Upper lobe of left lung (tissue), 6 donors: ENCODE data around the gene MINPP1. TPM values are rescaled to one million over a fixed set of nuclear protein-coding genes. Genes with fewer than 3 reads are reported as not detected.
"Not testable (repeated sequence)": the region's sequence is repeated elsewhere in the genome, so short reads cannot be mapped to it uniquely, and the experiment has no call there.

ENCODE experiments used
- ATAC-seq, 2 donors: fragments of 200-7000 bp; cut with Tn5 transposase; one replicate each; pipeline ENCODE4 v1.9.1; 2022; ENCODE audit warnings: mild to moderate bottlenecking in 2 of 2, moderate library complexity in 2 of 2; ENCODE audit not compliant: low FRiP score in 2 of 2
- DNase-seq, 2 donors: peaks; one replicate each; pipeline ENCODE4 v3.0.0-alpha.2; 2019 to 2020
- H3K27ac ChIP-seq, 4 donors: fragments of 200-600 bp; sonication (generic); one replicate each; pipeline ENCODE4 v1.5.1; 2016 to 2019
- H3K27me3 ChIP-seq, 4 donors: fragments of 200-600 bp; sonication (generic); one replicate each; pipeline ENCODE4 v1.5.1; 2017 to 2019
- H3K36me3 ChIP-seq, 4 donors: fragments of 200-600 bp; sonication (generic); one replicate each; pipeline ENCODE4 v1.5.1; 2016 to 2019
- H3K4me1 ChIP-seq, 4 donors: fragments of 200-600 bp; sonication (generic); one replicate each; pipeline ENCODE4 v1.5.1; 2018 to 2019
- H3K4me3 ChIP-seq, 4 donors: fragments of 200-600 bp; sonication (generic); one replicate each; pipeline ENCODE4 v1.5.1; 2017 to 2019; ENCODE audit warnings: mild to moderate bottlenecking in 2 of 4, moderate library complexity in 1 of 4
- H3K9me3 ChIP-seq, 4 donors: fragments of 200-600 bp; sonication (generic); one replicate each; pipeline ENCODE4 v1.5.1; 2018 to 2019
- CTCF ChIP-seq, 6 experiments: fragments of 450-650 bp in 4 of 6; fragments of 200-600 bp in 2 of 6; sonication (generic) in 2 of 6; IDR thresholded peaks; one replicate each; pipeline ENCODE4 v1.5.1; 2016 to 2019; ENCODE audit warnings: antibody characterized with exemption in 6 of 6
- EP300 ChIP-seq, 4 donors: sonication (generic); formaldehyde crosslinking; IDR thresholded peaks; one replicate each; pipeline ENCODE4 v1.5.1; 2017; ENCODE audit warnings: antibody characterized with exemption in 4 of 4, control low read depth in 2 of 4
- POLR2A ChIP-seq, 4 donors: fragments of 450-650 bp; IDR thresholded peaks; one replicate each; pipeline ENCODE4 v1.5.1; 2016 to 2017; ENCODE audit warnings: antibody characterized with exemption in 4 of 4, mild to moderate bottlenecking in 2 of 4
- POLR2AphosphoS5 ChIP-seq, 2 donors: sonication (generic); formaldehyde crosslinking; IDR thresholded peaks; one replicate each; pipeline ENCODE4 v1.5.1; 2017; ENCODE audit warnings: antibody characterized with exemption in 2 of 2
- whole genome bisulfite sequencing, 2 donors: methylation state at CpG; one replicate each; pipeline ENCODE4 v1.1.5; 2017 to 2018; 5-methylcytosine and 5-hydroxymethylcytosine counted together
- total RNA-seq, 6 donors: library from RNA; depleted of rRNA in 4 of 6; stranded (reverse); fragments of >200 nt in 4 of 6; gene quantifications; one replicate each; pipeline versions ENCODE4 v1.1.0 to v1.2.1, GENCODE V29; 2016 to 2021
- donor health status: DM: no; HTN: no; CAD: no; lungs with moderate emphysema.
- donor health status: DM: no; HTN: yes; CAD: no; lungs with severe emphysema.

Gene MINPP1
- total RNA-seq, 6 donors from 2014 or later, result 8.0 to 22.2 (median 15.4) TPM

- no peak for DNase-seq
- no peak overlapping the region for H3K27ac ChIP-seq
- no peaks in the 10 kb centered on the region for H3K27me3 ChIP-seq
- no peaks in the 10 kb centered on the region for H3K36me3 ChIP-seq
- H3K4me3 ChIP-seq, result no peak overlapping the region
- peaks cover 0 to 8% (median 4%) of the 10 kb centered on the region in 4 donors for H3K4me1 ChIP-seq
- ATAC-seq, result no peak
- 42% methylated on average over 3 of the region's 3 CpGs for WGBS, 2 donors
- H3K9me3 ChIP-seq, result no peaks in the 10 kb centered on the region
- no peak for TF ChIP-seq POLR2A (IDR thresholded peaks at IDR 0.05)
- no peak for TF ChIP-seq CTCF (IDR thresholded peaks at IDR 0.05)
- no peak for TF ChIP-seq POLR2AphosphoS5 (IDR thresholded peaks at IDR 0.05)
- no peak for TF ChIP-seq EP300 (IDR thresholded peaks at IDR 0.05)
Observed at GRCh38 chr10:87589645-87590051, 85.0 kb downstream of the MINPP1 start.

- H3K9me3 ChIP-seq, result no peaks in the 10 kb centered on the region
- no peaks in the 10 kb centered on the region for H3K27me3 ChIP-seq
- no peaks in the 10 kb centered on the region for H3K36me3 ChIP-seq
- ATAC-seq (no peak), DNase-seq (no peak)
- H3K27ac ChIP-seq, result no peak overlapping the region
- TF ChIP-seq POLR2AphosphoS5 (IDR thresholded peaks at IDR 0.05), result no peak
- H3K4me1 ChIP-seq, result peaks cover 5 to 17% (median 8%) of the 10 kb centered on the region in 4 donors
- no peak overlapping the region for H3K4me3 ChIP-seq
- 97 to 100% methylated on average over 2 of the region's 2 CpGs for WGBS, 2 donors
Observed at GRCh38 chr10:87590705-87591588, 86.3 kb downstream of the MINPP1 start.

GRCh38 chr10:87591589-87591886 lies 86.8 kb downstream of the MINPP1 start:
- H3K9me3 ChIP-seq, result no peaks in the 10 kb centered on the region
- no peak for TF ChIP-seq POLR2AphosphoS5 (IDR thresholded peaks at IDR 0.05)
- no peak overlapping the region for H3K27ac ChIP-seq
- ATAC-seq, result no peak
- no peak for DNase-seq
- peaks cover 5 to 17% (median 8%) of the 10 kb centered on the region in 4 donors for H3K4me1 ChIP-seq
- no peaks in the 10 kb centered on the region for H3K27me3 ChIP-seq
- H3K4me3 ChIP-seq, result no peak overlapping the region
- H3K36me3 ChIP-seq, result no peaks in the 10 kb centered on the region

- H3K4me3 ChIP-seq, H3K9me3 ChIP-seq, DNase-seq, H3K36me3 ChIP-seq, H3K27me3 ChIP-seq, ATAC-seq: not testable (repeated sequence)
- 86 to 94% methylated on average over 4 of the region's 4 CpGs for WGBS, 2 donors
- H3K27ac ChIP-seq, result peak overlapping the region in 1 of 4 donors; percentile 0
- peaks cover 5 to 17% (median 8%) of the 10 kb centered on the region in 4 donors for H3K4me1 ChIP-seq
Observed at GRCh38 chr10:87592920-87593319, 88.2 kb downstream of the MINPP1 start.

GRCh38 chr10:87593702-87594101 lies 89.0 kb downstream of the MINPP1 start:
- H3K9me3 ChIP-seq, result no peaks in the 10 kb centered on the region
- DNase-seq, result no peak
- no peaks in the 10 kb centered on the region for H3K27me3 ChIP-seq
- H3K27ac ChIP-seq, result peak overlapping the region in 2 of 4 donors; percentile 0 to 33
- peaks cover 5 to 17% (median 8%) of the 10 kb centered on the region in 4 donors for H3K4me1 ChIP-seq
- no peaks in the 10 kb centered on the region for H3K36me3 ChIP-seq
- TF ChIP-seq POLR2AphosphoS5 (IDR thresholded peaks at IDR 0.05) (no peak), CTCF (IDR thresholded peaks at IDR 0.05) (no peak), EP300 (IDR thresholded peaks at IDR 0.05) (no peak), POLR2A (IDR thresholded peaks at IDR 0.05) (no peak)
- H3K4me3 ChIP-seq, result no peak overlapping the region
- peak in 1 of 2 donors; percentile 66 for ATAC-seq

- Histone ChIP-seq H3K4me3 (no peak overlapping the region), H3K4me1 (peaks cover 5 to 17% (median 8%) of the 10 kb centered on the region in 4 donors), H3K36me3 (no peaks in the 10 kb centered on the region), H3K27me3 (no peaks in the 10 kb centered on the region), H3K9me3 (no peaks in the 10 kb centered on the region), H3K27ac (peak overlapping the region in 1 of 4 donors; percentile 33)
- DNase-seq (no peak), ATAC-seq (no peak)
- 45 to 79% methylated on average over 1 of the region's 1 CpG for WGBS, 2 donors
- no peak for TF ChIP-seq EP300 (IDR thresholded peaks at IDR 0.05)
- no peak for TF ChIP-seq POLR2A (IDR thresholded peaks at IDR 0.05)
- no peak for TF ChIP-seq POLR2AphosphoS5 (IDR thresholded peaks at IDR 0.05)
- TF ChIP-seq CTCF (IDR thresholded peaks at IDR 0.05), result no peak
Observed at GRCh38 chr10:87594181-87594580, 89.5 kb downstream of the MINPP1 start.
